Hypothalamus (tissue), 51 donors: ENCODE data around the gene RASAL2.
A peak's percentile ranks its signal among the peaks of the same experiment; 100 is the strongest.
"Not testable (repeated sequence)": the region's sequence is repeated elsewhere in the genome, so short reads cannot be mapped to it uniquely, and the experiment has no call there.

ENCODE experiments used
- DNase-seq, 51 donors: peaks; one replicate each; lab custom pipeline; 2025; lab: John Stamatoyannopoulos, UW

The RASAL2 gene

GRCh38 chr1:178109348-178110143 lies 15.6 kb downstream of the RASAL2 start:
- no peak for DNase-seq

GRCh38 chr1:178115260-178115659 lies 21.4 kb downstream of the RASAL2 start:
- DNase-seq: no peak

GRCh38 chr1:178118524-178118923 lies 24.6 kb downstream of the RASAL2 start:
- no peak for DNase-seq

- no peak for DNase-seq
These were observed 25.7 kb downstream of the RASAL2 start for GRCh38 chr1:178119628-178120027.

- DNase-seq: no peak
These were observed 26.2 kb downstream of the RASAL2 start for GRCh38 chr1:178120088-178120487.

- DNase-seq: not testable (repeated sequence)
These were observed 26.7 kb downstream of the RASAL2 start for GRCh38 chr1:178120520-178121052.

GRCh38 chr1:178121883-178122282 lies 28.0 kb downstream of the RASAL2 start:
- no peak for DNase-seq

GRCh38 chr1:178122283-178122682 lies 28.4 kb downstream of the RASAL2 start:
- no peak for DNase-seq

GRCh38 chr1:178124115-178124514 lies 30.2 kb downstream of the RASAL2 start:
- no peak for DNase-seq

GRCh38 chr1:178126261-178126660 lies 32.4 kb downstream of the RASAL2 start:
- no peak for DNase-seq

- no peak for DNase-seq
These were observed 32.9 kb downstream of the RASAL2 start for GRCh38 chr1:178126741-178127185.

- no peak for DNase-seq
These were observed 33.7 kb downstream of the RASAL2 start for GRCh38 chr1:178127482-178128191.

- no peak for DNase-seq
These were observed 39.5 kb downstream of the RASAL2 start for GRCh38 chr1:178133239-178133989.

- peak in 2 of 51 donors; percentile 13 to 24 for DNase-seq
These were observed 40.2 kb downstream of the RASAL2 start for GRCh38 chr1:178134061-178134460.

- DNase-seq: no peak
These were observed 43.3 kb downstream of the RASAL2 start for GRCh38 chr1:178137238-178137637.

- no peak for DNase-seq
These were observed 48.9 kb downstream of the RASAL2 start for GRCh38 chr1:178142806-178143205.

GRCh38 chr1:178143730-178144690 lies 50.1 kb downstream of the RASAL2 start:
- DNase-seq: no peak

- no peak for DNase-seq
These were observed 51.7 kb downstream of the RASAL2 start for GRCh38 chr1:178145605-178146004.

GRCh38 chr1:178146436-178146835 lies 52.5 kb downstream of the RASAL2 start:
- DNase-seq: no peak

- no peak for DNase-seq
These were observed 56.7 kb downstream of the RASAL2 start for GRCh38 chr1:178150610-178151009.
